Measurements from ENCODE around the gene FOXP1.
"Not testable (repeated sequence)": the region's sequence is repeated elsewhere in the genome, so short reads cannot be mapped to it uniquely, and the experiment has no call there.

Gene FOXP1

GRCh38 chr3:71526448-71526847 is 57.1 kb downstream of the FOXP1 start:
- DNase-seq: not testable (repeated sequence)

- DNase-seq: no peak
Observed at GRCh38 chr3:71525391-71525790, 58.1 kb downstream of the FOXP1 start.

- no peak for DNase-seq
Observed at GRCh38 chr3:71524672-71525071, 58.9 kb downstream of the FOXP1 start.

GRCh38 chr3:71523628-71524027 is 59.9 kb downstream of the FOXP1 start:
- no peak for DNase-seq

- no peak for DNase-seq
Observed at GRCh38 chr3:71521940-71522876, 61.3 kb downstream of the FOXP1 start.

- no peak for DNase-seq
Observed at GRCh38 chr3:71521021-71521352, 62.5 kb downstream of the FOXP1 start.

- DNase-seq: no peak
Observed at GRCh38 chr3:71520161-71521020, 63.1 kb downstream of the FOXP1 start.

GRCh38 chr3:71518089-71518488 is 65.4 kb downstream of the FOXP1 start:
- DNase-seq: no peak

GRCh38 chr3:71517271-71517791 is 66.2 kb downstream of the FOXP1 start:
- DNase-seq: no peak

GRCh38 chr3:71515636-71516365 is 67.7 kb downstream of the FOXP1 start:
- no peak for DNase-seq

- no peak for DNase-seq
Observed at GRCh38 chr3:71514621-71515020, 68.9 kb downstream of the FOXP1 start.

- DNase-seq: no peak
Observed at GRCh38 chr3:71513515-71513914, 70.0 kb downstream of the FOXP1 start.

- DNase-seq: no peak
Observed at GRCh38 chr3:71513081-71513480, 70.4 kb downstream of the FOXP1 start.

GRCh38 chr3:71512544-71512943 is 71.0 kb downstream of the FOXP1 start:
- DNase-seq: no peak

GRCh38 chr3:71512000-71512399 is 71.5 kb downstream of the FOXP1 start:
- DNase-seq: no peak

- no peak for DNase-seq
Observed at GRCh38 chr3:71511446-71511845, 72.1 kb downstream of the FOXP1 start.

- DNase-seq: no peak
Observed at GRCh38 chr3:71511037-71511436, 72.5 kb downstream of the FOXP1 start.

GRCh38 chr3:71510510-71510909 is 73.0 kb downstream of the FOXP1 start:
- peak; percentile 2 for DNase-seq

GRCh38 chr3:71509066-71509465 is 74.5 kb downstream of the FOXP1 start:
- no peak for DNase-seq

- DNase-seq: no peak
Observed at GRCh38 chr3:71505767-71506350, 77.7 kb downstream of the FOXP1 start.

- DNase-seq: no peak
Observed at GRCh38 chr3:71504250-71505036, 79.1 kb downstream of the FOXP1 start.
